Measurements from ENCODE around the gene LNX1.
"Not testable (repeated sequence)": the region's sequence is repeated elsewhere in the genome, so short reads cannot be mapped to it uniquely, and the experiment has no call there.

GRCh38 chr4:53466576-53466975, 124.7 kb downstream of the LNX1 start:
- TF ChIP-seq CTCF (IDR thresholded peaks at IDR 0.05; ENCODE audit: insufficient read depth, low read depth, low read length); EZH2 (IDR thresholded peaks at IDR 0.05; ENCODE audit: insufficient read depth, low read length): not testable (repeated sequence)
